ENCODE results near the gene TMEM81.

Gene TMEM81

DNA sequence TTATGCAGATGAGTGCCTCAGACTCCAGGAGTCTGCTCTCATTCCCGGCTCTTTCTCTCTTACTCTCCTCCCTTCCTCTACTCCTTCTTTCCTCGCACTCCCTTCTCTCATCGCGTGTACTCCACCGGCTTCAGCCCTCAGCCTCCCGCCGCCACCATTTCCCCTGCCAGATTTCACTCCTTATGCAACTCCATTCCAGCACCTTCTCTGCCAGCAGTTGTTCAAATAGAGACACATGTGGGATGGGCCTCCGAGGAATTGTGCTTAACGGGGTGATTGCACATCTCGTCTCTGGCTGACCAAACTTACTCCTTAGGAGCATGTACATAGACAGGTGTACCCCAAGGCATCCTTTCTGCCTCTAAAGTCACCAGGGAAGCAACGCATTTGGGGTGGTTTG is 39.1 kb downstream of the TMEM81 start:
- H3K9me3 ChIP-seq (ENCODE audit: insufficient read depth, low read length): no peaks in the 10 kb centered on the region
- no peaks in the 10 kb centered on the region for H3K36me3 ChIP-seq (replicated peaks; ENCODE audit: low read depth, low read length)
- TF ChIP-seq, protein P1, sequence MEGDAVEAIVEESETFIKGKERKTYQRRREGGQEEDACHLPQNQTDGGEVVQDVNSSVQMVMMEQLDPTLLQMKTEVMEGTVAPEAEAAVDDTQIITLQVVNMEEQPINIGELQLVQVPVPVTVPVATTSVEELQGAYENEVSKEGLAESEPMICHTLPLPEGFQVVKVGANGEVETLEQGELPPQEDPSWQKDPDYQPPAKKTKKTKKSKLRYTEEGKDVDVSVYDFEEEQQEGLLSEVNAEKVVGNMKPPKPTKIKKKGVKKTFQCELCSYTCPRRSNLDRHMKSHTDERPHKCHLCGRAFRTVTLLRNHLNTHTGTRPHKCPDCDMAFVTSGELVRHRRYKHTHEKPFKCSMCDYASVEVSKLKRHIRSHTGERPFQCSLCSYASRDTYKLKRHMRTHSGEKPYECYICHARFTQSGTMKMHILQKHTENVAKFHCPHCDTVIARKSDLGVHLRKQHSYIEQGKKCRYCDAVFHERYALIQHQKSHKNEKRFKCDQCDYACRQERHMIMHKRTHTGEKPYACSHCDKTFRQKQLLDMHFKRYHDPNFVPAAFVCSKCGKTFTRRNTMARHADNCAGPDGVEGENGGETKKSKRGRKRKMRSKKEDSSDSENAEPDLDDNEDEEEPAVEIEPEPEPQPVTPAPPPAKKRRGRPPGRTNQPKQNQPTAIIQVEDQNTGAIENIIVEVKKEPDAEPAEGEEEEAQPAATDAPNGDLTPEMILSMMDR (IDR thresholded peaks at IDR 0.05; ENCODE audit: low read depth, low read length): no peak
- no peak for TF ChIP-seq EZH2phosphoT487 (IDR thresholded peaks at IDR 0.05; ENCODE audit: low read depth)
- no peak overlapping the region for H3K4me2 ChIP-seq (ENCODE audit: low read length)
- no peaks in the 10 kb centered on the region for H4K20me1 ChIP-seq (ENCODE audit: insufficient read depth, low read length)
- no peak overlapping the region for H2AFZ ChIP-seq (ENCODE audit: low read depth, low read length)
- no peak overlapping the region for H3K4me3 ChIP-seq (ENCODE audit: low read length)
- H3K27ac ChIP-seq (ENCODE audit: low read length): no peak overlapping the region
- peaks cover 80% of the 10 kb centered on the region for H3K27me3 ChIP-seq (ENCODE audit: low read depth, low read length)
- H3K79me2 ChIP-seq (ENCODE audit: low read length): no peaks in the 10 kb centered on the region
- H3K4me1 ChIP-seq (ENCODE audit: low read length): no peaks in the 10 kb centered on the region
- no peak overlapping the region for H3K9ac ChIP-seq (ENCODE audit: low read length)

DNA sequence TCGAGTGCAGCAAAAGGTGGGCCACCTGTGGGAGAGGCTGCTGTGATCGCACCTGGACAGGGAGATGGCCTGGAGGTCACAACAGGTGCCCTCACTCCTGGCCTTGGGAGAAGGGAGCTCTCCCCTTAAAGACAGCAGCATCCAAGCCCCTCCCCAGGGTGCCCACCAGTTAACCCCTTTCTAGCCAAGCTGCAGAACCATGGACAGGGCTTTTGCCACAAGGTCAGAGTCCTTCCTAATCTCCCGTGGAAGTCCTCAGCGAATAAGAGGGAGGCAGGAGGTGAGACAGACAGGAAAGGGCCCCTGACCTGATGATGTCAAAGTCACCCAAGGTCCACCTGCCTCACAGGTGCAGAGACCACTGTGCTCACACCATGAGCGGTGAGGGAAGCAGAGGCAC is 39.5 kb downstream of the TMEM81 start:
- Histone ChIP-seq H3K4me3 (ENCODE audit: low read length) (no peak overlapping the region), H2AFZ (ENCODE audit: low read depth, low read length) (no peak overlapping the region), H3K9me3 (ENCODE audit: insufficient read depth, low read length) (no peaks in the 10 kb centered on the region), H3K36me3 (replicated peaks; ENCODE audit: low read depth, low read length) (no peaks in the 10 kb centered on the region), H3K27me3 (ENCODE audit: low read depth, low read length) (peaks cover 80% of the 10 kb centered on the region), H3K79me2 (ENCODE audit: low read length) (no peaks in the 10 kb centered on the region), H3K4me1 (ENCODE audit: low read length) (no peaks in the 10 kb centered on the region), H3K4me2 (ENCODE audit: low read length) (no peak overlapping the region), H3K9ac (ENCODE audit: low read length) (no peak overlapping the region), H3K27ac (ENCODE audit: low read length) (no peak overlapping the region), H4K20me1 (ENCODE audit: insufficient read depth, low read length) (no peaks in the 10 kb centered on the region)
- no peak for TF ChIP-seq EZH2phosphoT487 (IDR thresholded peaks at IDR 0.05; ENCODE audit: low read depth)
- TF ChIP-seq, protein P1 (IDR thresholded peaks at IDR 0.05; ENCODE audit: low read depth, low read length): no peak

DNA sequence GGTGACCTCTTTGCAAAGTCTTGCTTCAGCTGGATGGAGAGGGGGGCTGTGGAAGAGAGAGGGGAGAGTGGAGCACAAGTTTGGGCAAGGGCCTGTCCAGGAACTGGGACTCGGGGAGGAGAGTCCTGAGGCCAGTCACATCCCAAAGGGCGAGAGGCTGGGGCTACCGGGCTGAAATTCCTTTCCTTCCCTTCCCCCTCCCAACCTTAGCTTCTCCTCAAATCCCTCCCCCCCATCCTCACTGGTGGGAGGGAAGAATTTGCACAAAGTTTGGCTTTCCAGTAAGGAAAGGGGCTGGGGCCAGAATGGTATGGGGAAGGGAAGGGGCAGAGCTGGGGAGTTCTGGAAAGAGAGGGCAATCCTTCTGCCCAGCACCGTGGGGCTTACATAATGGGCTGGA is 40.4 kb downstream of the TMEM81 start:
- Histone ChIP-seq H3K27ac (ENCODE audit: low read length) (no peak overlapping the region), H3K36me3 (replicated peaks; ENCODE audit: low read depth, low read length) (no peaks in the 10 kb centered on the region), H3K27me3 (ENCODE audit: low read depth, low read length) (peaks cover 84% of the 10 kb centered on the region), H3K9ac (ENCODE audit: low read length) (no peak overlapping the region), H3K4me2 (ENCODE audit: low read length) (no peak overlapping the region), H3K4me3 (ENCODE audit: low read length) (no peak overlapping the region), H3K4me1 (ENCODE audit: low read length) (no peaks in the 10 kb centered on the region), H3K79me2 (ENCODE audit: low read length) (no peaks in the 10 kb centered on the region), H3K9me3 (ENCODE audit: insufficient read depth, low read length) (no peaks in the 10 kb centered on the region), H2AFZ (ENCODE audit: low read depth, low read length) (no peak overlapping the region), H4K20me1 (ENCODE audit: insufficient read depth, low read length) (no peaks in the 10 kb centered on the region)
- TF ChIP-seq, protein P1 (IDR thresholded peaks at IDR 0.05; ENCODE audit: low read depth, low read length): no peak
- TF ChIP-seq EZH2phosphoT487 (IDR thresholded peaks at IDR 0.05; ENCODE audit: low read depth): no peak

DNA sequence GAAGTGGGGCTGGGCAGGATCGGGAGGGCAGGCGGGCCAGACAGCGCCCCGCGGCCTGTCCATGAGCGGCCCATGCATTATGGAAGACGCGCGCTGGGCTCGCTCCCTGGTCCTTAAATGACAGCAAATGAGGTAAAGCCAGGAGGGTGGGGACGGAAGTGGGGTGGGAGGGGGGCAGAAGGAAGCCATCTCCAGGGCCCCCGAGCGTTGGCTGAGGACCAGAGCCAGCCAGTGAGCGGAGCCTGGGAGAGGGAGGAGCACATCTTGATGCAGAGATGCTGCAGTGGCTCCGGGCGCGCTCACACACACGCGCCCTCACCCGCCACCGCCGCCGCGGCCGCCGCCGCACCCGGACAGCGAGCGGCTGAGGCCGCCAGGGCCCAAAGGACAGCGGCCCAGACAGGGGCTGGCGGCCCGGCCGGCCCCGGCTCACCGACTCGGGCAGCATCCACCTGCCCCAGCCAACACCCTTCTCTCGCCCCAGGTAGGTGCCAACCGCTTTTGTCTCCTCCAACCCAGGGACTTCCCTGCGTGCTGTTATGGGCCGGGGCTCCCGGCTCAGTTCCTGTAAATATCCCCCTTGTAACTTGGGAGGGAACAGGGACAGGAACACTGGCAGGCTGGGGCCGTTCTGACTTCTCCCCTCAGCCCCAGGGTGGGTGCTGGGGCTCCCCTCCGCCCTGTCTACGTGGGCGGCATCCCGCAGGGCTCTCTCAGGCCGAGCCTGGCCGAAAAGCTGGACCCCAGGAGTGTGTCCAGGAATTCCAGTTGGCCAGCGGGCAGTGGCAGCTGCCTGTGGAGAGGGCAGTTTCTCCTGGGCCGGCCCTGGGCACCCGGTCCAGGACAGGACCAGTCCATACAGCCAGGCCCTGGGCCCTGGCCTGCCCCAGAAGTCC is 41.1 kb downstream of the TMEM81 start, which contains the start of gene CNTN2:
Gene CNTN2 (plus strand): TSS at position 302 of the 896 bp plus-strand sequence. CDS start 9,974 bp downstream, outside the sequence.
- Histone ChIP-seq H3K27me3 (ENCODE audit: low read depth, low read length) (peaks cover 81% of the 10 kb centered on the region), H3K4me3 (ENCODE audit: low read length) (no peak within 1 kb of the TSS), H3K4me1 (ENCODE audit: low read length) (no peaks in the 10 kb centered on the region), H3K79me2 (ENCODE audit: low read length) (no peaks in the 10 kb centered on the region), H4K20me1 (ENCODE audit: insufficient read depth, low read length) (no peaks in the 10 kb centered on the region), H3K9me3 (ENCODE audit: insufficient read depth, low read length) (no peaks in the 10 kb centered on the region), H2AFZ (ENCODE audit: low read depth, low read length) (no peak within 1 kb of the TSS), H3K4me2 (ENCODE audit: low read length) (no peak within 1 kb of the TSS), H3K36me3 (replicated peaks; ENCODE audit: low read depth, low read length) (no peaks in the 10 kb centered on the region), H3K9ac (ENCODE audit: low read length) (no peak within 1 kb of the TSS), H3K27ac (ENCODE audit: low read length) (no peak within 1 kb of the TSS)
- TF ChIP-seq EZH2phosphoT487 (IDR thresholded peaks at IDR 0.05; ENCODE audit: low read depth): no peak
- TF ChIP-seq, protein P1 (IDR thresholded peaks at IDR 0.05; ENCODE audit: low read depth, low read length): no peak

Data from OCI-LY3 (cell line).